ENCODE data around the gene RBM34.

The RBM34 gene

DNA sequence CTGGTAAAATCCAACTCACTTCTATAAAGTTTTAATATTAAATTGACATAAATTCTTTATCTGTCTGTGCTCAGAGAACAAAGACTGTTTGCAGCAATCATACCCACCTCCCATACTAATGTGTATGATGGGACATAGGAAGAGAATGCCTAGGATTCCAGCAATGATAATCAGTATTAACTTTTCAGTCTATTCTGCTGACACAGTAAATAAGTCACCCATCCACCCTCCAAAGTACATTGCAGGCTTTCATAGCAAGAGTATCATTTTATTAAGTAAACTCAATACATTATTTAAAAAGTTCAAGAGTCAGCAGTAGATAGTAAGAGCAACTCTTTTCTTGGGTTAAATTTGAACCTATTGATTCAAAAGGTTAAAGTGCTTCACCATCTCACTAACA is 8.8 kb downstream of the RBM34 start:
- DNase-seq (ENCODE audit: low spot score), result no peak

- DNase-seq (ENCODE audit: low spot score), result no peak
These were observed 10.0 kb downstream of the RBM34 start for GRCh38 chr1:235151033-235151432.

DNA sequence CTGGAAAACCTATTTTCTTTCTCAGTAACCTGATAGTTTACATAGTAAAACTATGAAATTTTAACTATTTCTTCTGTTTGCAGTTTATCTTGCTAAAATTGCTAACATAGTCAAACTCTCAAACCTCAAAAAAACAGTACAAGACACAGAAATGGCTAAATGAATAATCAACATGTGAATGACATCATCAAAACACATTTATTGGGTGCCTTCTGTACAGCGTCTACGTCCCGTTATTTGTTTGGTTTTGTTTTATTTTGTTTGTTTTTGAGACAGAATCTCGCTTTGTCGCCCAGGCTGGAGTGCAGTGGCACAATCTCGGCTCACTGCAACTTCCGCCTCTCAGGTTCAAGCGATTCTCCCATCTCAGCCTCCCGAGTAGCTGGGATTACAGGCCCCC is 11.2 kb downstream of the RBM34 start:
- no peak for DNase-seq (ENCODE audit: low spot score)

- DNase-seq (ENCODE audit: low spot score), result no peak
These were observed 13.8 kb downstream of the RBM34 start for GRCh38 chr1:235147269-235147668.

- no peak for DNase-seq (ENCODE audit: low spot score)
These were observed 15.4 kb downstream of the RBM34 start for GRCh38 chr1:235145639-235146038.

DNA sequence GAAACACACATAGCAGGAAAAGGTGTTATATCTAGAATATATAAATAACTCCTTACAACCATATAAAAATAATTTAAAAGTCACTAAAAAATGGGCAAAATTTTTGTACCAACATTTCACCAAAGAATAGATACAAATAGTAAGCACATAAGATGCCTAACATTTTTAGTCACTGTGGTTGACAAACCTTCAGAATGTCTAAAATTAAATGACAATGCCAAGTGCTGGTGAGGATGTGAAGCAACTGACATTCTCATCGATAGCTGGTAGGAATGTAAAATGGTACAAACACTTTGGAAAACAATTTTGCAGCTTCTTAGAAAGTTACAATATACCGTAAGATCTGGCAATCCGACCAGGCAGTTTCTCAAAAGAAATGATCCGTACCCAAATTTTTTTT is 18.1 kb downstream of the RBM34 start:
- no peak for DNase-seq (ENCODE audit: low spot score)

- DNase-seq (ENCODE audit: low spot score), result no peak
These were observed 21.7 kb downstream of the RBM34 start for GRCh38 chr1:235139315-235139714.

GRCh38 chr1:235138821-235139220 is 22.2 kb downstream of the RBM34 start:
- DNase-seq (ENCODE audit: low spot score), result no peak

GRCh38 chr1:235136111-235136510 is 24.9 kb downstream of the RBM34 start:
- no peak for DNase-seq (ENCODE audit: low spot score)

DNA sequence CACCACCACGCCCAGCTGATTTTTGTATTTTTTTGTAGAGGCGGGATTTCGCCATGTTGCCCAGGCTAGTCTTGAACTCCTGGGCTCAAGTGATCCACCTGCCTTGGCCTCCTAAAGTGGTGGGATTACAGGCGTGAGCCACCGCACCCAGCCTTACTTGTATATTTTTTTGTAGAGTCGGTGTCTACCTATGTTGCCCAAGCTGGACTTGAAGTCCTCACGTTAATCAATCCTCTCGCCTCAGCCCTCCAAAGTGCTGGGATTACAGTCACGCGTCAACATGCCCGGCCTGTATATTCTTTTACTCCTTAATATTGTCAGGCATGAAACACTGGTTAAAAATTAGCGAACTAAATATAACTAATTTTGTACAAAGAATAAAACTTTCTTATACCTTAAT is 26.9 kb downstream of the RBM34 start:
- no peak for DNase-seq (ENCODE audit: low spot score)

GRCh38 chr1:235133086-235133485 is 28.0 kb downstream of the RBM34 start:
- no peak for DNase-seq (ENCODE audit: low spot score)

GRCh38 chr1:235131961-235132360 is 29.1 kb downstream of the RBM34 start:
- no peak for DNase-seq (ENCODE audit: low spot score)

DNA sequence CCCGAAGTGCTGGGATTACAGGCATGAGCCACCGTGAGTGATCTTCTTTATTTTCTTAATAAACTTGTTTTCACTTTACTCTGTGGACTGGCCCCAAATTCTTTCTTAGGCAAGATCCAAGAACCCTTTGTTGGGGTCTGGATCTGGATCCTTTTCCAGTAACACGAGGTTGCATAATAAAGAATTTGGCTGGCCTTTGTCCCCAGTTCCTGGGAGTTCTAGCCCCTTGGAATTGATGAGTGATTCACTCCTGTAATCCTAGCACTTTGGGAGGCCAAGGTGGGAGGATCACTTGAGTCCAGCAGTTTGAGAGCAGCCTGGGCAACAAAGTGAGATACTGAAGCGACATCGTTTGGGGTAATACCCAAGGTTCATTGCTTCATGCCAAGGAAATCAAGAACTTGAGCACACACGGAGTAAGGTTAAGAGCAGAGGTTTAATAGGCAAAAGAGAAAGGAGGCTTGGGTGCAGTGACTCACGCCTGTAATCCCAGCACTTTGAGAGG is 30.2 kb downstream of the RBM34 start:
- no peak for DNase-seq (ENCODE audit: low spot score)

- DNase-seq (ENCODE audit: low spot score), result no peak
These were observed 31.1 kb downstream of the RBM34 start for GRCh38 chr1:235129774-235130570.

DNA sequence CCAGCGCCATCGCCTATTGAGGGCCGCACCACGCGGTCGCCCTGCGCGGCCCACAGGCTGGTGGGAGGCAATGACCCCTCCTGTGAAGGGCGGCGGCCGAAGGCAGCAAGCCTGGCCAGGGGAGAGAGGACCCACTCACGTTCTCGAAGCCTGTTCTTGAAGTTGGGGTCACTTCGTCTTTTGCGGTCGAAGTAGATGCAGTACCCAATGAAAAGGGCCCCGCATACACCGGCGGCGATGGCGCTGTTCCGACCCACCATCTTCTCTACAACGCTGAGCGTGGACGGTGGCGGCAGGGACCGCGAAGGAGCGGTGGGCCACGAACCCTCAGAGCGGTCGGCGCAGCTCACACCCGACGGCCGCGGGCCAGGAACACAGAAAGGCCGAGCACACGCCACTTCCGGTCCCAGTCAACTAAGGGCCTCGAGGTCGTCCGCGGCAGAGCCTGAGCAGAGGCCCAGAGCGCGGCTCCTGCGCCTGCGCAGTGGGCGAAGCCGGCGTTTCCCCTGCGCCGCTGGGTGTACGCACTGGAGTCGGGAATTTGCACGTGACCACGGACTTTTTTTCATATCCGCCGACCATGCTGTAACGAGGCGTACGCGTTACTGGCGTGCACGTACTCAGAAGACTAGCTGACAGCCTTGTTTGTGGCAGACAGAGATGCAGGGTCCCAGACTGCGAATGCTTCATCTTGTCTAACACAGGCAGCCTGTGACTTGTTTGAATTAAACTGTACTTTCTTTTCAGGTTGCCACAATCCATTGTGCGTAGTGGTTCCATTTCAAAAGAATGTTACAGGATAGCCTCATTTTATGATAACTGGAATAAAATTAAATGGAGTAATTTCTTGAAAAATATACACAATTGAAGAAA is 32.4 kb downstream of the RBM34 start, which contains the start of gene TOMM20:
Gene TOMM20, minus strand, starts transcription at position 382 of the 873 bp plus-strand sequence. Its CDS starts 122 bp downstream, at position 260.
- DNase-seq (ENCODE audit: low spot score), result peak; percentile 97

DNA sequence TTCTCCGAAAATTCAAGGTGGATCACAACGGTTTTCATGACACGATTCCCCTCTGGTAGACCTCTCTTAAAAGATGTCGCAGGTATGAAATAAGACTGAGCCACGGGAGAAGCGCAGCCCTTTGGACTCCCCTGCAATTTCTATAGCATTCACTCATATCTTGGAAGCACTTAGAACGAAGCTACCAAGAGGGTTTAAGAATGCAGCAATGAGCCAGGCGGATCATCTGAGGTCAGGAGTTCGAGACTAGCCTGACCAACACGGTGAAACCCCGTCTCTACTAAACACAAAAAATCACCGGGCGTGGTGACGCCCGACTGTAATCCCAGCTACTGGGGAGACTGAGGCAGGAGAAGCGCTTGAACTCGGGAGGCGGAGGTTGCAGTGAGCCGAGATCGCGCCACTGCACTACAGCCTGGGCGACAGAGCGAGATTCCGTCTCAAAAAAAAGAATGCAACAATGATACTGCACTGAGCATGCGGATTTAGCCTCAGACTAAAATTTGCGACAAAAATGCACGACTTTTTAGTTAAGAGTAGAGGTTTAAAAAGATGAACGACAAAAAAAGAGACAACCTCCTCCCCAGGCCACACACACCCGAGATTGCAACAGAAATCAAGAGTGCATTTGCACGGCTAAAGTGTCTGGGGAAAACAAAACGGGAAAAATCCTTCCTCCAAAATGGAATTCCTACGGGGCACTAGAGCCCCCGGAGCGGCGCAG is 33.2 kb downstream of the RBM34 start:
- DNase-seq (ENCODE audit: low spot score), result no peak

DNA sequence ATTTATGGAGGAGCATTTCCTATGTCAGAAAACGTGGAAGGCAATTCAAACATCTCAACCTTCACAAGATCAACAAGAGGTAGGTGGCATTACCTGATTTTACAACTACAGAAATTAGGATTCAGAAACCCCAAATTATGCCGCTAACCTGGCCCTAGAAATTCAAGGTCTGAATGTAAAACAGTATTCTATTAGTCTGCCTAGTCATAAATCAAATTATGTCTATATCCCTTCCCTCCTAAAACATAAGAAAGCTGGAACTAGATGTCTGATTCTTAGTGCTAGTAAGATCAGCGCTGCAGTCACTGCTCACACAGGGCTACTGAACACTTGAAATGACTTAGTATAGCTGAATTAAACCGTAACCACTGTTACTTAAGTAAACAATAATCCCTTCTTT is 33.8 kb downstream of the RBM34 start:
- DNase-seq (ENCODE audit: low spot score), result no peak

- DNase-seq (ENCODE audit: low spot score), result no peak
These were observed 36.4 kb downstream of the RBM34 start for GRCh38 chr1:235124665-235125064.

DNA sequence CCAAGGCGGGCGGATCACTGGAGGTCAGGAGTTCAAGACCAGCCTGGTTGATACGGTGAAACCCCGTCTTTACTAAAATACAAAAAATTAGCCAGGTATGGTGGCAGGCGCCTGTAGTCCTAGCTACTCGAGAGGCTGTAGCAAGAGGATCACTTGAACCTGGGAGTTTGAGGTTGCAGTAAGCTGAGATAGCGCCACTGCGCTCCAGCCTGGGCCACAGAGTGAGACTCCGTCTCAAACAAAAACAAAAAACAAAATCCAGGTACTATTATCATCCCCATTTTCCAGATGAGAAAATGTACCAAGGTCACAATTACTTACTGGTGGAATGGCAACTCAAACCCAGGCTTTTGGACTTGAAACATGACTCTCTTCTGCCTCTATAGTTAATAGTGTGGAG is 36.9 kb downstream of the RBM34 start:
- no peak for DNase-seq (ENCODE audit: low spot score)

DNA sequence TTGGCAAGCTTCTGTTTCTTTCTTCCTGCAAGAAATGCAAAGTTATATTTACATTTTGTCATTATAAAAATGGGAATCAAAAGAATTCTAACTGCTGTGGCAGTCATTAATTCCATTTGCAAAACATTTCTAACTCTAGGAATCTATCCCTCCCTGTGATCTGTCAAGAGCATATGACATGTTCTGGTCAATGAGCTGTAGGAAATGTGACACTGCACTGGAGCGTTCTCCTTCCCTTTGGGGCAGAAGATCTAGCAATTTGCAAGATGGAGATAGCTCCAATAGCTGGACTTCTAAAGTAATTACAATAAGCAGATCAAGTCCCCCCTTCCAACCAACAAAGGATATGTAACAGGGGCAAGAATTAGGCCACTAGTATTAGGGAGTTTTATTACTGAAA is 38.7 kb downstream of the RBM34 start:
- DNase-seq (ENCODE audit: low spot score), result no peak

DNA sequence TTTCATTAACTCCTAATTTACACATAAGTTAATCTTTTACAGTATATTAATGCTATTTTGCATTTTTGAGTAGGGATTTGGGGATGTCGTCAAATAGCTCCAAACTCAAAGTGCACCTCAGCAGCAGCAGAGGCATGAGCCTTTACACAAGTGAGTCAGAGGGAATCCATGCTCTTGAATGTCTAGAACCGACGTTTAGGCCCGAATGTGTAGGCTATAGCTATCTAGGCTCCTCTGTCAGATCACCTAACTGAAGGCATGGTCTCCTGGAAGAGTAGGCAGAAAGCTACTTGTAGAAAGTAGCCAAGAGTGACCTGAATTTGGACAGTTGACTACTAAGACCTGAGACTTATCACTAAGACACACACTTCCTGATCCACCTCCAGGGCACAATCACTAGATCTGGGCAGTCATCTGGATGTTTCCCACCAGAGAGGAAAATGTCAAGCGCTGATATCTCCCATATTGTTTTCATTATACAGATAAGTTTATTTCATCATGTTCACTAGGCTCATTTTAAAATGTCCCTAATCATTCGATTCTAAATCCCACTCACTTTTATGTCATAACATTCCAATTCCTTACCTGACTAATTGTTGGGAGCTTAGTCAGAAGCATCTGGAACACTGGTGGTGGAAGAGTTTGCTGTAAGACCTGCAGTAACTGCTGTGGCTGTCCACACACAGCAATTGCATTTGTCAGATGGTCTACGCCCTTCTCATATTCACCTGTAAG is 47.7 kb downstream of the RBM34 start:
- no peak for DNase-seq (ENCODE audit: low spot score)

All from activated CD4-positive, alpha-beta T cell treated with anti-CD3 and anti-CD28 coated beads, Interleukin-2, Interleukin-4, amounts not matched to agents 100 ng/mL and 50 ng/mL, durations not matched to agents 16 hours and 8 hours (primary cell).